Measurements from ENCODE around the gene RAB3IL1. TPM values are rescaled to one million over a fixed set of nuclear protein-coding genes. Genes with fewer than 3 reads are reported as not detected.
A peak's percentile ranks its signal among the peaks of the same experiment; 100 is the strongest.

The RAB3IL1 gene
- total and polyA plus RNA-seq, 9 of the 15 experiments (the other 6 are each of a cell fraction or from before 2014, with no cell fraction given) = 0.15 to 42.6 (median 15.5) TPM

DNA sequence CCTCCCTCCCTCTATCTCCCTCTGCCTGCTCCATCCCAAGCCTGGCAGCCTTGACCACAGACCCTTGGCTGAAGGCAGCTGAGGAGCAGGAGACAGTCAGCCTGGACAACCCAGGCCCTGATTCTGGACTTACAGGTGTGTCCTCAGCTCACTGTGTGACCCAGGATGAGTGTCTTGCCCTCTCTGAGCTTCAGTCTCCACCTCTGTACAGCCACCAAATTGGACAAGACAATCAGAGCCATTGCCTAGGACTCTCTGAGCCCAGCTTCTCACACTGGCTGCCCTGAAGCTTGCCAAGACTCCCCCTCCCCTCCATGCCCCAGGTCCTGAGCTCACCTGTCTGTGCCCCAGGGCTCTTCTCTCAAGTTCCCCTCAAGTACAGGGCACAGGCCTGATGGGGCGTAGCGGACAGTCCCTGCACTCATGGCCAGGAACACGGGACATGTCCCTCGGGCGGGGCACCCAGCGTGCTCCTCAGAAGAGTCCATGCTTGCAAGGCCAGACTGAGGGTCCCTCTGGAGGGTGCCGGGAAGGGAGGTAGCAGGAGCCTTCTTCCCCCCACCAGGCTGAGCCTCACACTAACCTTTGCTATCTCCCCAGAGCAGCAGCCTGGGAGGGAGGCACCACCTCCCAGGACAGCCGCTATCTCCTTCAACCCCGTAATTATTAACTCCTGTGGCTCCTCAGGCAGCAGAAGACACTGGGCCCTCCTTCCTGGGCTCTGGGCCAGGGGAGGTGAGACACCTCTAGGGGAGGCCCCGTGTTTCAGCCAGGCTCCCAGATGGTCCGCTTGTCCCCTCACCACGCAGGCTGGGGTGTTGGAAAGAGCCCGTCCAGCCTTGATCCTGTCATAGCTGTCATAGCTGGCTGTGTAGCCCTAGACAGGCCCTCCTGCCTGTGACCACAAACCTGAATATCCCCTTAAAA, 2.6 kb upstream of the RAB3IL1 start (continued):
- TF ChIP-seq, protein P1, sequence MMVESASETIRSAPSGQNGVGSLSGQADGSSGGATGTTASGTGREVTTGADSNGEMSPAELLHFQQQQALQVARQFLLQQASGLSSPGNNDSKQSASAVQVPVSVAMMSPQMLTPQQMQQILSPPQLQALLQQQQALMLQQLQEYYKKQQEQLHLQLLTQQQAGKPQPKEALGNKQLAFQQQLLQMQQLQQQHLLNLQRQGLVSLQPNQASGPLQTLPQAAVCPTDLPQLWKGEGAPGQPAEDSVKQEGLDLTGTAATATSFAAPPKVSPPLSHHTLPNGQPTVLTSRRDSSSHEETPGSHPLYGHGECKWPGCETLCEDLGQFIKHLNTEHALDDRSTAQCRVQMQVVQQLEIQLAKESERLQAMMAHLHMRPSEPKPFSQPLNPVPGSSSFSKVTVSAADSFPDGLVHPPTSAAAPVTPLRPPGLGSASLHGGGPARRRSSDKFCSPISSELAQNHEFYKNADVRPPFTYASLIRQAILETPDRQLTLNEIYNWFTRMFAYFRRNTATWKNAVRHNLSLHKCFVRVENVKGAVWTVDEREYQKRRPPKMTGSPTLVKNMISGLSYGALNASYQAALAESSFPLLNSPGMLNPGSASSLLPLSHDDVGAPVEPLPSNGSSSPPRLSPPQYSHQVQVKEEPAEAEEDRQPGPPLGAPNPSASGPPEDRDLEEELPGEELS (CRISPR knock-in tag; IDR thresholded peaks at IDR 0.05; ENCODE audit: borderline replicate concordance) = no peak
- TF ChIP-seq CREM (IDR thresholded peaks at IDR 0.05; ENCODE audit: low read depth) (peak; percentile 65), CHD1 (IDR thresholded peaks at IDR 0.05; ENCODE audit: low read length) (peak; percentile 50), NFIC (IDR thresholded peaks at IDR 0.05) (peak; percentile 99), RBFOX2 (IDR thresholded peaks at IDR 0.05; ENCODE audit: low read depth, low read length) (peak; percentile 61), CBFA2T2 (conservative IDR thresholded peaks at IDR 0.05) (peak; percentile 93), DDX20 (tag; IDR thresholded peaks at IDR 0.05; ENCODE audit: low read depth) (no peak), PRMT5 (CRISPR knock-in tag; IDR thresholded peaks at IDR 0.05) (no peak), ZFPM2 (CRISPR knock-in tag; IDR thresholded peaks at IDR 0.05) (no peak), ZNF274 (IDR thresholded peaks at IDR 0.05; ENCODE audit: borderline replicate concordance, low read depth, low read length) (no peak), HNRNPLL (IDR thresholded peaks at IDR 0.05; ENCODE audit: low read depth, low read length, poor library complexity, severe bottlenecking) (peak; percentile 13), PTTG1 (tag; IDR thresholded peaks at IDR 0.05; ENCODE audit: low read depth) (no peak), DPF2 (IDR thresholded peaks at IDR 0.05) (peak; percentile 96), RBM39 (optimal IDR thresholded peaks at IDR 0.05; ENCODE audit: low read depth, low read length) (no peak), ZNF140 (CRISPR knock-in tag; IDR thresholded peaks at IDR 0.05) (no peak), GATAD2B (IDR thresholded peaks at IDR 0.05; ENCODE audit: borderline replicate concordance) (peak; percentile 93), SMARCC2 (IDR thresholded peaks at IDR 0.05; ENCODE audit: low read depth) (peak; percentile 77; the same call in 1 of the 2 replicates)
- TF ChIP-seq, protein P2, sequence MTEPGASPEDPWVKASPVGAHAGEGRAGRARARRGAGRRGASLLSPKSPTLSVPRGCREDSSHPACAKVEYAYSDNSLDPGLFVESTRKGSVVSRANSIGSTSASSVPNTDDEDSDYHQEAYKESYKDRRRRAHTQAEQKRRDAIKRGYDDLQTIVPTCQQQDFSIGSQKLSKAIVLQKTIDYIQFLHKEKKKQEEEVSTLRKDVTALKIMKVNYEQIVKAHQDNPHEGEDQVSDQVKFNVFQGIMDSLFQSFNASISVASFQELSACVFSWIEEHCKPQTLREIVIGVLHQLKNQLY (CRISPR knock-in tag; conservative IDR thresholded peaks at IDR 0.05) = no peak
- TF ChIP-seq, protein P3, sequence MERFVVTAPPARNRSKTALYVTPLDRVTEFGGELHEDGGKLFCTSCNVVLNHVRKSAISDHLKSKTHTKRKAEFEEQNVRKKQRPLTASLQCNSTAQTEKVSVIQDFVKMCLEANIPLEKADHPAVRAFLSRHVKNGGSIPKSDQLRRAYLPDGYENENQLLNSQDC (CRISPR knock-in tag; IDR thresholded peaks at IDR 0.05) = no peak
- TF ChIP-seq, protein P4, sequence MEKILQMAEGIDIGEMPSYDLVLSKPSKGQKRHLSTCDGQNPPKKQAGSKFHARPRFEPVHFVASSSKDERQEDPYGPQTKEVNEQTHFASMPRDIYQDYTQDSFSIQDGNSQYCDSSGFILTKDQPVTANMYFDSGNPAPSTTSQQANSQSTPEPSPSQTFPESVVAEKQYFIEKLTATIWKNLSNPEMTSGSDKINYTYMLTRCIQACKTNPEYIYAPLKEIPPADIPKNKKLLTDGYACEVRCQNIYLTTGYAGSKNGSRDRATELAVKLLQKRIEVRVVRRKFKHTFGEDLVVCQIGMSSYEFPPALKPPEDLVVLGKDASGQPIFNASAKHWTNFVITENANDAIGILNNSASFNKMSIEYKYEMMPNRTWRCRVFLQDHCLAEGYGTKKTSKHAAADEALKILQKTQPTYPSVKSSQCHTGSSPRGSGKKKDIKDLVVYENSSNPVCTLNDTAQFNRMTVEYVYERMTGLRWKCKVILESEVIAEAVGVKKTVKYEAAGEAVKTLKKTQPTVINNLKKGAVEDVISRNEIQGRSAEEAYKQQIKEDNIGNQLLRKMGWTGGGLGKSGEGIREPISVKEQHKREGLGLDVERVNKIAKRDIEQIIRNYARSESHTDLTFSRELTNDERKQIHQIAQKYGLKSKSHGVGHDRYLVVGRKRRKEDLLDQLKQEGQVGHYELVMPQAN (IDR thresholded peaks at IDR 0.05; ENCODE audit: borderline replicate concordance) = no peak; the same call in none of the 2 replicates
- TF ChIP-seq, protein P5, sequence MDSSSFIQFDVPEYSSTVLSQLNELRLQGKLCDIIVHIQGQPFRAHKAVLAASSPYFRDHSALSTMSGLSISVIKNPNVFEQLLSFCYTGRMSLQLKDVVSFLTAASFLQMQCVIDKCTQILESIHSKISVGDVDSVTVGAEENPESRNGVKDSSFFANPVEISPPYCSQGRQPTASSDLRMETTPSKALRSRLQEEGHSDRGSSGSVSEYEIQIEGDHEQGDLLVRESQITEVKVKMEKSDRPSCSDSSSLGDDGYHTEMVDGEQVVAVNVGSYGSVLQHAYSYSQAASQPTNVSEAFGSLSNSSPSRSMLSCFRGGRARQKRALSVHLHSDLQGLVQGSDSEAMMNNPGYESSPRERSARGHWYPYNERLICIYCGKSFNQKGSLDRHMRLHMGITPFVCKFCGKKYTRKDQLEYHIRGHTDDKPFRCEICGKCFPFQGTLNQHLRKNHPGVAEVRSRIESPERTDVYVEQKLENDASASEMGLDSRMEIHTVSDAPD (CRISPR knock-in tag; IDR thresholded peaks at IDR 0.05) = no peak

Measured in K562 (cell line).